Activated CD8-positive, alpha-beta T cell treated with anti-CD3 and anti-CD28 coated beads for 36 hours (primary cell): ENCODE measurements around the gene NUP214. TPM values are rescaled to one million over a fixed set of nuclear protein-coding genes. Genes with fewer than 3 reads are reported as not detected.

ENCODE experiments used
- ATAC-seq: fragments of 200-7000 bp; cut with Tn5 transposase; one replicate; pipeline ENCODE4 v1.10.0; 2021; ENCODE audit warnings: mild to moderate bottlenecking, moderate library complexity
- CTCF ChIA-PET: fragments of 350-600 bp; sonication (Branson Sonifier 250); formaldehyde crosslinking; loops from one replicate; lab custom pipeline; 2021; ENCODE audit warnings: antibody characterized with exemption; lab: Charles Lee
- POLR2A ChIA-PET: fragments of 350-600 bp; sonication (Branson Sonifier 250); formaldehyde crosslinking; loops from one replicate; lab custom pipeline; 2021; ENCODE audit warnings: antibody characterized with exemption; lab: Charles Lee
- DNase-seq: peaks from one replicate; pipeline ENCODE4 v3.0.0-alpha.2; 2020
- H3K27ac Mint-ChIP-seq: one replicate; pipeline ENCODE4 v1.8.0; 2021; ENCODE audit warnings: mild to moderate bottlenecking, mixed read lengths
- H3K27me3 Mint-ChIP-seq: one replicate; pipeline ENCODE4 v1.8.0; 2021; ENCODE audit warnings: mixed read lengths
- H3K36me3 Mint-ChIP-seq: one replicate; pipeline ENCODE4 v1.8.0; 2021; ENCODE audit warnings: low read depth, mixed read lengths
- H3K4me1 Mint-ChIP-seq: one replicate; pipeline ENCODE4 v1.8.0; 2021; ENCODE audit warnings: low read depth, mixed read lengths
- H3K4me3 Mint-ChIP-seq: one replicate; pipeline ENCODE4 v1.8.0; 2021; ENCODE audit warnings: mild to moderate bottlenecking, moderate library complexity, mixed read lengths
- H3K9me3 Mint-ChIP-seq: one replicate; pipeline ENCODE4 v1.8.0; 2021; ENCODE audit warnings: mixed read lengths
- CTCF ChIP-seq: fragments of 200-600 bp; IDR thresholded peaks from one replicate; pipeline ENCODE4 v1.8.0; 2022; ENCODE audit warnings: antibody characterized with exemption, mild to moderate bottlenecking
- intact Hi-C: fragments of 100-400 bp; cut with micrococcal nuclease; formaldehyde crosslinking; loops from one replicate; pipeline ENCODE4 v1.10.0; 2022
- total RNA-seq, 2 experiments: library from RNA; stranded (reverse); gene quantifications; one replicate each; pipeline ENCODE4 v1.2.3, GENCODE V29; 2021

Gene NUP214
- total RNA-seq, 2 experiments from 2014 or later: 57.6 to 58.3 TPM

DNA sequence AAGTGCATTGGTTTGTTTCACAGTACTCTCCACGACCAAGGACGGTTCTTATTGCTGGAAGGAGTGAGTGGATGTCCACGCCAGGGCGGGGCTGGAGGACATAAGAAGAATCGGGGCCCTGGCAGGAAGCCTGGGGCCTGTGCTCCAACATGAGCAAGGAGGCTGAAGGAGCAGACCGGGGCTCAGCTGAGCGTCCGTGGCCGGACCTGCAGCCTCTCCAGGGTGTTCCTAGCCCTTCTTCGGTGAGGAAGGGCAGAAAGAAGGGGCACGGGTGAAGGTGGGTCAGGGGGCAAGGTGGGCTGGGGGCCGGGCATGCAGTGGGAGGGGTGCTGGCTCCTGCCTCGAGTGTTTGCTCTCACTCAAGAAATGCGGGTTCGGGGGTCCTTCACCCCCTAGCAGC lies 132.8 kb downstream of the NUP214 start:
- intact Hi-C loops: loop anchor here (10.0 kb wide), 1 partner anchor 477 kb away; no protein-coding TSS in a partner anchor
- H3K4me3 Mint-ChIP-seq: no peak overlapping the region
- peaks cover 28% of the 10 kb centered on the region for H3K36me3 Mint-ChIP-seq
- no peaks in the 10 kb centered on the region for H3K9me3 Mint-ChIP-seq
- H3K4me1 Mint-ChIP-seq: peaks cover 53% of the 10 kb centered on the region
- ChIA-PET POLR2A (interaction anchor here (0.6 to 11.5 kb wide), 2 partner anchors 12 to 115 kb away, joined by 3 to 310 read pairs; partner anchors contain the start of gene FAM78A), CTCF (interaction anchor here (1.3 to 5.2 kb wide), 5 partner anchors 10 to 82 kb away, joined by 3 to 29 read pairs (median 12); no protein-coding TSS in a partner anchor)
- DNase-seq (peak; percentile 14), ATAC-seq (no peak)
- peak overlapping the region; percentile 100 for H3K27ac Mint-ChIP-seq
- no peaks in the 10 kb centered on the region for H3K27me3 Mint-ChIP-seq
- TF ChIP-seq CTCF: no peak

DNA sequence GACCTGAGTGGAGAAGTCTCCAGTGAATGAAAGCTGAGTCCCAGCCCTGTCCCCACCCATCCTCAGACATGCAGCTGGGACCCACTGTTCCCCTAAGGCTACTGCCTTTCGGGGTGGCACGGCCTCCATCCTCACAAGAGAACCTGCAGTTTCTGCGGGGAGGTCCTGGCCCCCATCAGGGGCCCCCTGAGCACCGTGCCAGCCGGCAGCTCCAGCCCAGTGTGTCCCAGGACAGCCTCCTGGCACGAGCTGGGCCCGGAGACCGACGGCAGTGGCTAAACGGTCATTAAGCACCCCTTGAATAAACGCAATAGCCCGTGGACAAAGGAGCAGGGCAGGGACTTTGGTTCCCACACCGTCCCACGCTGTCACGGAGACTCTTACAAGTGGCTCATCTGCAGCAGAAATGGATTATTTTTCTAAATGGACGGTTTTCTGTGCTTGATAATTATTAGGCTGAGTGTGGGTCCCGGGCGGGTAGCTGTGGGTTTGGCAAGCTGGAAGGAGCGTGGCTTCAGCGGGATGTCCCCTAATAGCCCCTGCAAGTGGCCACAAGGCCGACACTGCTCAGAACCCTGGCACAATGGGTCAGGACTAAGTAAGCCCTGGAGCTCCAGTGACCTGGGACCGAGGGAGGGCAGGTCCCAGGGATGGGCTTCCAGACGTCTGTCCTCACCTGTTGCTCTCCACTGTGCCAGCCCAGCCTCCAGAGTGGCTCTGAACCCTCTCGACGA lies 133.5 kb downstream of the NUP214 start:
- POLR2A ChIA-PET: interaction anchor here (0.6 to 11.5 kb wide), 3 partner anchors 11 to 134 kb away, joined by 3 to 310 read pairs (median 3); partner anchors contain the start of gene FAM78A
- intact Hi-C loops: loop anchor here (10.0 kb wide), 1 partner anchor 476 kb away; no protein-coding TSS in a partner anchor
- H3K27ac Mint-ChIP-seq: no peak overlapping the region
- ATAC-seq (no peak), DNase-seq (no peak)
- H3K4me3 Mint-ChIP-seq: no peak overlapping the region
- TF ChIP-seq CTCF: no peak
- CTCF ChIA-PET: interaction anchor here (1.4 to 5.2 kb wide), 2 partner anchors 11 kb away, joined by 3 to 29 read pairs; no protein-coding TSS in a partner anchor
- H3K36me3 Mint-ChIP-seq: peaks cover 33% of the 10 kb centered on the region
- H3K9me3 Mint-ChIP-seq: no peaks in the 10 kb centered on the region
- H3K4me1 Mint-ChIP-seq: peaks cover 52% of the 10 kb centered on the region
- no peaks in the 10 kb centered on the region for H3K27me3 Mint-ChIP-seq

DNA sequence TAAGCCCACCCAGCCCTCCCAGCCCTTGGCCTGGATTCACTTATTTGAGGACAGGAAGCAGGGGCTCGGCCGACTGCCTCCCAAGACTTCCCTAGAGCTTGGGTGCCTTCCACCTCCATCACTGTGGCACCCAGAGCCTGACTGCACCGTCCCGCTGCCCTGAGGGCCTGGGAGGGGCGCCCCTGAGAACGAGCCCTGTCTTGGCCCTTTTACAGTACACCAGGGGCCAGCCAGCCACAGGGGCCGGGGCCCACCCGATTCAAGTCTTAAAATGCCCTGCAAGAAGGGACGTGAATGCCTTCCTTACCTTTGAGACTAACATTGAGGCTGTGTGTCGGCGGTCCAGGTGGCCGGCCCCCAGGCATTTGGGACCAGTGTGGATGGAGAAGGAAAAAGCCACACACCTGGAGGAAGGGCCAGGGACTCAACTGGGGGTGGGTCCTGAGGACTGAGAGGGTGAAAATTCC lies 134.1 kb downstream of the NUP214 start:
- H3K27ac Mint-ChIP-seq: peak overlapping the region; percentile 52
- no peak for TF ChIP-seq CTCF
- ChIA-PET POLR2A (interaction anchor here (0.6 to 11.5 kb wide), 3 partner anchors 11 to 133 kb away, joined by 3 to 310 read pairs (median 3); partner anchors contain the start of gene FAM78A), CTCF (interaction anchor here (1.4 kb wide), 1 partner anchor 12 kb away, joined by 3 read pairs; no protein-coding TSS in a partner anchor)
- H3K4me1 Mint-ChIP-seq: peaks cover 52% of the 10 kb centered on the region
- peaks cover 38% of the 10 kb centered on the region for H3K36me3 Mint-ChIP-seq
- H3K4me3 Mint-ChIP-seq: no peak overlapping the region
- no peaks in the 10 kb centered on the region for H3K9me3 Mint-ChIP-seq
- intact Hi-C loops: loop anchor here (10.0 kb wide), 1 partner anchor 475 kb away; no protein-coding TSS in a partner anchor
- no peaks in the 10 kb centered on the region for H3K27me3 Mint-ChIP-seq
- ATAC-seq (no peak), DNase-seq (no peak)

GRCh38 chr9:131259916-131260597 lies 134.7 kb downstream of the NUP214 start:
- no peaks in the 10 kb centered on the region for H3K27me3 Mint-ChIP-seq
- CTCF ChIA-PET: no interaction called here

More at GRCh38 chr9:131259916-131260597, 134.7 kb downstream of the NUP214 start:
- ATAC-seq (no peak), DNase-seq (no peak)
- TF ChIP-seq CTCF: no peak
- POLR2A ChIA-PET: interaction anchor here (11.5 kb wide), 1 partner anchor 10 kb away, joined by 310 read pairs; the partner anchor contains the start of gene FAM78A
- no peaks in the 10 kb centered on the region for H3K9me3 Mint-ChIP-seq
- peak overlapping the region; percentile 71 for H3K27ac Mint-ChIP-seq
- H3K36me3 Mint-ChIP-seq: peaks cover 43% of the 10 kb centered on the region
- H3K4me1 Mint-ChIP-seq: peaks cover 52% of the 10 kb centered on the region
- H3K4me3 Mint-ChIP-seq: no peak overlapping the region
- intact Hi-C loops: loop anchor here (10.0 kb wide), 1 partner anchor 475 kb away; no protein-coding TSS in a partner anchor
